BJ (cell line): Measurements from ENCODE around the gene PFKFB2. TPM values are rescaled to one million over a fixed set of nuclear protein-coding genes. Genes with fewer than 3 reads are reported as not detected.

Experiments
- CTCF ChIA-PET: fragments of 350-600 bp; formaldehyde crosslinking; extraction: SDS; loops from one replicate; lab custom pipeline; 2021; ENCODE audit warnings: antibody characterized with exemption, inconsistent platforms; lab: Yijun Ruan, JAX
- POLR2A ChIA-PET: fragments of 300-600 bp; sonication (Branson Sonifier 250); formaldehyde crosslinking; extraction: SDS; loops from one replicate; lab custom pipeline; 2021; ENCODE audit warnings: antibody characterized with exemption; lab: Charles Lee
- DNase-seq: peaks from one replicate; pipeline ENCODE4 v3.0.0-alpha.2; 2011; ENCODE audit warnings: low read depth
- H3K27me3 ChIP-seq: 2 replicates; pipeline ENCODE4 v1.6.0; 2011; ENCODE audit warnings: low read length; ENCODE audit not compliant: control insufficient read depth, insufficient read depth
- H3K36me3 ChIP-seq: 2 replicates; pipeline ENCODE4 v1.5.1; 2011; ENCODE audit warnings: low read length; ENCODE audit not compliant: control insufficient read depth, insufficient read depth
- H3K4me3 ChIP-seq: 2 replicates; pipeline ENCODE4 v1.5.1; 2011; ENCODE audit warnings: low read depth, mild to moderate bottlenecking, control low read depth, low read length
- polyA plus RNA-seq: library from polyadenylated mRNA; depleted of rRNA; stranded (reverse); fragments of >200 nt; gene quantifications from 2 replicates; pipeline ENCODE4 v1.2.3, GENCODE V29; 2011
- TF ChIP-seq, protein P1 (sequence below): IDR thresholded peaks from 2 replicates; pipeline ENCODE4 v1.5.1; 2011; ENCODE audit warnings: low read depth, mild to moderate bottlenecking, control low read depth, inconsistent platforms, low read length, moderate library complexity; ENCODE audit not compliant: insufficient read depth

Gene PFKFB2
- polyA plus RNA-seq, 1 experiment = 1.5 TPM

DNA sequence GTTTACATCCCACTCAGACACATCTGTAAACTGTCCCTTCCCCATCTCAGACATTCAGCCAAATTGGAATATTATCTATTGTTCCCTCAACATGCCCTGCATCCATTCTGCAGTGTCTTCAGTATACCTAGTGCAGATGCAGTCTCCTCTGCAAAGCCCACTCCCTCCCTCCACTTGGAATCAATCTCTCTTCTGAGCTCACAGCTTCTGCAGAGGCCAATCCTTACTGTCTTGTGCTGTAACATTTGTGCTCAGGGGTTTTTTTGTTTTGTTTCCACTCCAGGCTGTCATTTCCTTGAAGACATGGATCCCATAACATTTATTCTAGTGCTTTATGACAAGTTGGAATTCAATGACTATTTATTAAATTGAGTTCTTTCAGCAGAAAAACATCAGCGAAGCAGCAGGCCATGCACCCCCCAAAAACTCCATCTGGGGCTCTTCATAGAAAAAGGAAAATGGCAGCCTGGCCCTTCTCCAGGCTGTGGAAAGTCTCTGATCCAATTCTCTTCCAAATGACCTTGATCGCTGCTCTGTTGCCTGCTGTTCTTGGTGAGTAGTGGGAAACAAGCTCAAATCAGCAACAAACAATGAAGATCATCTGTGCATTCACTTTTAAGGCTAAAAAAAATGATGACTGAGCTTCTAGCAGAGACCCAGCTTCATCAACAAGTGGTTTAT lies 59.7 kb downstream of the PFKFB2 start:
- CTCF ChIA-PET = no interaction called here
- POLR2A ChIA-PET = no interaction called here

DNA sequence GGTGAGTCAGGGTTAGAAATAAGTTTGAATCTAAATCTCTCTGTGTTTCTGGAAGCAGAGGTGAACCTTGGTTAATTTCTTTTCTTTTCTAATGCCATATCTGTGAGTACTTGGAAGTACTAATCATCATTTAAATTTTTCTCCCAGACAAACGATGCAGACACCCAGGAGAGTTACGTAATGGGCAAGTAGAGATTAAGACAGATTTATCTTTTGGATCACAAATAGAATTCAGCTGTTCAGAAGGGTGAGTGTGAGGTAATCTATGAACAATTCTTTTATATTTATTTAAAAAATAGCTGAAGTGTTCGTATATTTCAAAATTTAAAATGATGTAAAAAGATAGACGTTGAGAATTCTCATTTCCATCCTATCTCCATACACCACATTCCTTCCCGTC lies 62.2 kb downstream of the PFKFB2 start:
- Histone ChIP-seq H3K27me3 (no peaks in the 10 kb centered on the region; the same call in 1 of the 2 replicates), H3K36me3 (no peaks in the 10 kb centered on the region), H3K4me3 (no peak overlapping the region)
- ChIA-PET CTCF (interaction anchor here (1.0 kb wide), 1 partner anchor 19 kb away, joined by 3 read pairs; no protein-coding TSS in a partner anchor), POLR2A (no interaction called here)
- DNase-seq = no peak
- TF ChIP-seq, protein P1, sequence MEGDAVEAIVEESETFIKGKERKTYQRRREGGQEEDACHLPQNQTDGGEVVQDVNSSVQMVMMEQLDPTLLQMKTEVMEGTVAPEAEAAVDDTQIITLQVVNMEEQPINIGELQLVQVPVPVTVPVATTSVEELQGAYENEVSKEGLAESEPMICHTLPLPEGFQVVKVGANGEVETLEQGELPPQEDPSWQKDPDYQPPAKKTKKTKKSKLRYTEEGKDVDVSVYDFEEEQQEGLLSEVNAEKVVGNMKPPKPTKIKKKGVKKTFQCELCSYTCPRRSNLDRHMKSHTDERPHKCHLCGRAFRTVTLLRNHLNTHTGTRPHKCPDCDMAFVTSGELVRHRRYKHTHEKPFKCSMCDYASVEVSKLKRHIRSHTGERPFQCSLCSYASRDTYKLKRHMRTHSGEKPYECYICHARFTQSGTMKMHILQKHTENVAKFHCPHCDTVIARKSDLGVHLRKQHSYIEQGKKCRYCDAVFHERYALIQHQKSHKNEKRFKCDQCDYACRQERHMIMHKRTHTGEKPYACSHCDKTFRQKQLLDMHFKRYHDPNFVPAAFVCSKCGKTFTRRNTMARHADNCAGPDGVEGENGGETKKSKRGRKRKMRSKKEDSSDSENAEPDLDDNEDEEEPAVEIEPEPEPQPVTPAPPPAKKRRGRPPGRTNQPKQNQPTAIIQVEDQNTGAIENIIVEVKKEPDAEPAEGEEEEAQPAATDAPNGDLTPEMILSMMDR = no peak

More for the DNA sequence above, 59.7 kb downstream of the PFKFB2 start:
- Histone ChIP-seq H3K4me3 (no peak overlapping the region), H3K27me3 (no peaks in the 10 kb centered on the region; the same call in 1 of the 2 replicates), H3K36me3 (no peaks in the 10 kb centered on the region)
- TF ChIP-seq, protein P1 = no peak
- DNase-seq = no peak

DNA sequence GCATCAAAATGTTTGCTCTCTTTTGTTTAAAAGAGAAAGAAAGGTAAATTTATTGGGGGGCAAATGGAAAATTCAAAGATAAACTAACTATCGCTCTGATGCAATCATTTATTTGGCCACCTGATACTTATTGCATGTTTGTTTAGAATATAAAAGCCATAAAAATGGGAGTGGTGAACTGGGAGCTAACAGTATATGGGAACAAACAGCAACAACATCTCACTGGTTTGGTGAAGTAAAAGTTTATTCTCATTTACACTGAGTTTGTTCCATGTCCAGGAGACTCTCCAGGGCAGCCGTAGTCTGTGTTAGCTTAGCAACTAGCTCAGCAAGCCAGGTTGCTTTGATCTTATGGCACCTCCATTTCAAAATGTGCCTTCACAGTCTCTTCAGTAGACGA lies 71.3 kb downstream of the PFKFB2 start:
- no peaks in the 10 kb centered on the region for H3K36me3 ChIP-seq
- H3K4me3 ChIP-seq = no peak overlapping the region
- TF ChIP-seq, protein P1 = no peak
- no peaks in the 10 kb centered on the region for H3K27me3 ChIP-seq
- POLR2A ChIA-PET = interaction anchor here (0.6 kb wide), 1 partner anchor 23 kb away, joined by 3 read pairs; no protein-coding TSS in a partner anchor
- no peak for DNase-seq
- CTCF ChIA-PET = no interaction called here

DNA sequence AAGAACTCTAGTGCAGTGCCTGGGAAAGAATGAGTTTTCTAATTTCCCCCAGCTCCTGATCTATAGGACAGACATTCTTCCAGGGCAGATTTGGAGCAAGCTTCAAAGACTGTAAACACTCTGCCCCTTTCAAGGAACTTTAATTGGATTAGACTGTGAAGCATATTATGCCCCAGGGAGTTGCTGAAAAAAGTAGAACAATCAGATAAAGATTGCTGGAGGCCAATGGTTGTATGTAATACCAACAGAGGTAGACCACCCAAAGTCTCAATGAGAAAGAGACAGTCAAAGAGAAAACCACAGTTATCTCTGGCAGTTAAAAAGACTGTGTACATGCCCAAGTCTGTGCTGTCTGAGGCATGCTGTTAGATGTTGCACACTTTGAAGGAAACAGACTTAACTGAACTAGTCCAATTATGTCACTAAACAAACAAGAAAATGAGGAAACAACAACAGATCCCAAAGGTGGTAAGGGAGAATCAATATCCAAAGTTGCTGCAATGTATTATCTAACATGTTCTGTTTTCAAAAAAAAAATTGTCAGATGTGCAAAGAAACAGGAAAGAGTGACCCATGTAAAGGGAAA lies 75.4 kb downstream of the PFKFB2 start:
- H3K27me3 ChIP-seq = no peaks in the 10 kb centered on the region
- H3K4me3 ChIP-seq = no peak overlapping the region
- DNase-seq = no peak
- TF ChIP-seq, protein P1 = no peak
- ChIA-PET POLR2A (no interaction called here), CTCF (no interaction called here)
- no peaks in the 10 kb centered on the region for H3K36me3 ChIP-seq

DNA sequence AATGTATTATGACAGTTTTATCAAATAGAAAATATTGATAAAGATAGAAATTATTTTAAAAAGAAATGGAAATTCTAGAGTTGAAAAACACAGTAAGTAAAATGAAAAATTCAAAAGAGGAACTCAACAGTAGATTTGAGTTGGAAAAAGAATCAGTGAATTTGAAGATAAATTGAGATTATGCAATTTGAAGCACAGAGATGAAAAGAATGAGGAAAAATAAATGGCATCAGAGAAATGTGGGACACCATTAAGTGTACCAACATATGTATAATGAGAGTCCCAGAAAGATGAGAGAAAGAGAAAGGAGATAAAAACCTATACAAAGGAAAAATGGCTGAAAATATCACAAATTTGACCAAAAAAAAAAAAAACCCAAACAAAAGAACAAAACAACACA lies 76.0 kb downstream of the PFKFB2 start:
- CTCF ChIA-PET = no interaction called here
- TF ChIP-seq, protein P1 = no peak

More for the DNA sequence above, 76.0 kb downstream of the PFKFB2 start:
- Histone ChIP-seq H3K36me3 (no peaks in the 10 kb centered on the region), H3K27me3 (no peaks in the 10 kb centered on the region), H3K4me3 (no peak overlapping the region)
- DNase-seq = no peak
- POLR2A ChIA-PET = no interaction called here
